Stimulated activated naive CD8-positive, alpha-beta T cell treated with anti-CD3 and anti-CD28 coated beads, Interleukin-15, amount 100 ng/mL, for 72 hours (primary cell): ENCODE results near the gene AMBRA1.
"Not testable (repeated sequence)": the region's sequence is repeated elsewhere in the genome, so short reads cannot be mapped to it uniquely, and the experiment has no call there.

Source experiments
- ATAC-seq: fragments of 150-1000 bp; cut with Tn5 transposase; 2 replicates; pipeline ENCODE4 v1.10.0; 2021; ENCODE audit warnings: mild to moderate bottlenecking, moderate library complexity
- DNase-seq, 2 donors: peaks; one replicate each; pipeline ENCODE4 v3.0.0; 2021 to 2022
- H3K27ac Mint-ChIP-seq, 2 donors: one replicate each; pipeline ENCODE4 v1.8.0; 2022; ENCODE audit warnings: mild to moderate bottlenecking in 2 of 2, mixed read lengths in 2 of 2, moderate library complexity in 2 of 2
- H3K27me3 Mint-ChIP-seq: one replicate; pipeline ENCODE4 v1.8.0; 2022; ENCODE audit warnings: mixed read lengths
- H3K4me1 Mint-ChIP-seq: one replicate; pipeline ENCODE4 v1.8.0; 2022; ENCODE audit warnings: mild to moderate bottlenecking, mixed read lengths
- H3K4me3 Mint-ChIP-seq, 2 donors: one replicate each; pipeline ENCODE4 v1.8.0; 2022; ENCODE audit warnings: mild to moderate bottlenecking in 2 of 2, mixed read lengths in 2 of 2, moderate library complexity in 1 of 2
- H3K9me3 Mint-ChIP-seq, 2 donors: one replicate each; pipeline ENCODE4 v1.8.0; 2022; ENCODE audit warnings: mixed read lengths in 2 of 2

AMBRA1 gene

DNA sequence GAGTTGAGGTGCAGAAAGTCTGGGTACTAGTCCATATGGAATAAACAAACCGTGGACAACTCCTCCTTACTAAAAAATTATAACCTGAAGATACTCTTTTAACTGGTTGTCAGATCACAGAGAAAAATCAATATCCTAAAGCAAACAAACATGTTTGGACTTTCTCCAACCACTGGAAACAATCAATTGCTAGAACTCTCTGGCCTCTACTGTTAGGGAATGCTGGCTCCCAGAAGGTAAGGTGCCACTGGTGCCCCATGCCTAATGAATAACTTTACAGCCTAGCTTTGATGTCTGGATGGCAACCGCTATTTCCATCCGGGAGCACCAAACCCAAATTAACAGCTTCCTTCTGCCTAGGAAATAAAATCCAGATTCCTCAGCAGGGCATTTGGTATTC, 74.5 kb downstream of the AMBRA1 start:
- Mint-ChIP-seq H3K27me3 (no peaks in the 10 kb centered on the region), H3K9me3 (no peaks in the 10 kb centered on the region), H3K4me1 (peaks cover 8% of the 10 kb centered on the region), H3K4me3 (no peak overlapping the region), H3K27ac (no peak overlapping the region)
- ATAC-seq = no peak
- DNase-seq = no peak

DNA sequence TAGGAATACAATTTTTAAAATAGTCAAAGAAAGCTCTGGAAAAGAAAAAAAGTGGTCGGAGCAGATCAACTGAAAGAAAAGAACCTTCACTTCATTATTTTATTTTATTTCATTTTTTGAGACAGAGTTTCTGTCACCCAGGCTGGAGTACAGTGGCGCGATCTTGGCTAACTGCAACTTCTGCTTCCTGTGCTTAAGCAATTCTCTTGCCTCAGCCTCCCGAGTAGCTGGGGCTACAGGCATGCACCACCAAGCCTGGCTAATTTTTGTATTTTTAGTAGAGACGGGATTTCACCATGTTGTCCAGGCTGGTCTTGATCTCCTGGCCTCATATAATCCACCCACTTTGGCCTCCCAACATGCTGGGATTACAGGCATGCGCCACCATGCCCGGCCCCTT, 74.9 kb downstream of the AMBRA1 start:
- H3K9me3 Mint-ChIP-seq, H3K4me3 Mint-ChIP-seq, H3K27me3 Mint-ChIP-seq, DNase-seq, H3K4me1 Mint-ChIP-seq, ATAC-seq, H3K27ac Mint-ChIP-seq: not testable (repeated sequence)

DNA sequence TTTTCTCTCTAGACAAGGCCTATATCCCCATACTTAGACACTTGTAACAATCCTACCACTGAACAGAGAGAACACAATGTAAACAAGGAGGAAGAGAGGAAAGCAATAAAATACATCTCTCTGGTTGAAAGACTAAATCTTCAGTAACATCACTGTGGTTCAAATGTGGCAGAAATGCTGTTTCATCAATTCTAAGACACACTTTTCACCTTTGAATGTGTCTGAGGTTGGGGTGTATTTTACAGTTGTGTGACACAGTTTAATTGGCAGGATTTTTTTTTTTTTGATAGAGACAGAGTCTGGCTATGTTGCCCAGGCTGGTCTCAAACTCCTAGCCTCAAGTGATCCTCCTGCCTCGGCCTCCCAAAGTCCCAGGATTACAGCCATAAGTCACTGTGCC, 79.5 kb downstream of the AMBRA1 start:
- peak overlapping the region; percentile 6 to 45 for H3K27ac Mint-ChIP-seq
- ATAC-seq (no peak), DNase-seq (no peak)
- H3K4me1 Mint-ChIP-seq = peaks cover 8% of the 10 kb centered on the region
- H3K4me3 Mint-ChIP-seq = no peak overlapping the region
- no peaks in the 10 kb centered on the region for H3K9me3 Mint-ChIP-seq
- no peaks in the 10 kb centered on the region for H3K27me3 Mint-ChIP-seq

DNA sequence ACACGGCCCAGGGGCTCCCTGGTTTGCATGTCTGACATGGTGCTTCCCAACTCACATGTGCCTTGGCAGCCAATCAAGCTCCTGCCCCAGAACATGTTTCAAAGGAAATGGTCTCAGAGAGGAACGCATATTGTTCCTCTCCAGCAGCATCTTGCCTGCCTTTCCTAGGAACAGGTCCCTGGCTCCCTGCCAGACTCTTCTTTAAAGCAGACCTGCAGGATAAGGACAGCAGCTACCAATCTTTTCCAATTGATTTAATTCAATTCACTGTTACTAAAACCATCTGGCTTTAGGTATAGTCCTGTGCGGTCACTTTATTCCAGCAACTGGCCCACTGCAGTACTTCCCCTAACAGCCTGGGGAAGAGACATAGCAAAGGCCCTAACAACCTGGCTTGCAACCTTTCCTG, 79.9 kb downstream of the AMBRA1 start:
- no peak for DNase-seq
- H3K4me3 Mint-ChIP-seq = no peak overlapping the region
- no peaks in the 10 kb centered on the region for H3K27me3 Mint-ChIP-seq
- H3K4me1 Mint-ChIP-seq = peaks cover 8% of the 10 kb centered on the region
- H3K27ac Mint-ChIP-seq = peak overlapping the region; percentile 6 to 45
- no peak for ATAC-seq
- H3K9me3 Mint-ChIP-seq = no peaks in the 10 kb centered on the region

DNA sequence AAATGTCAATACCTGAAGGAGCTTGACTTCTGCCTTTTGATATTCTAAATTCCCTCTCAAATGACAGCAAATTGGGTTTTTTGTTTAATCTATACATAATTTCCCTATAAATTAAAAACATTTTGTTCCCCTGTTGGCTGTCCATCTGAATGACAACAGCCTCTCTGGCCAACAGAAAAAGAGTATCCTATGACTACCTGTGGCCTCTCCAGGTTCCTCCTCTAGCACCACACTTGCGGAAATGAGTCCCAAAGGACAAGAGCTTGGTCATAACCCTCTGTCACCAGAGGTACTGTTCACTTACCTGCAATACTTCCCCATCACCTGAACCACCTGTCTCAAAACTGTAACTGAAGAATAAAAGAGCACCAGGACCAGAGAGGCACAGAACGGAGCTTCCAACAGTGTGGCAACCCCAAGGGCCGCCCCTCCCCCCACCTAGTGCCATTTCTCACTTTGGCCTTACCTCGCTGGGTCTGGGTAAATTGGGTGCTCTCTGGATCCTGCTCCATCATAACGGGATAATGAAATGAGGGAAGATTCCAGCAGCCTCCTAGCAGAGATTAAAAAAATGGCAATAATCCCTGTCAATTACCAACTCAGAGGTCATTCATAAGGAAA, 81.5 kb downstream of the AMBRA1 start:
- DNase-seq (no peak), ATAC-seq (no peak)
- peaks cover 8% of the 10 kb centered on the region for H3K4me1 Mint-ChIP-seq
- H3K27me3 Mint-ChIP-seq = no peaks in the 10 kb centered on the region
- H3K27ac Mint-ChIP-seq = no peak overlapping the region
- H3K4me3 Mint-ChIP-seq = no peak overlapping the region
- no peaks in the 10 kb centered on the region for H3K9me3 Mint-ChIP-seq

DNA sequence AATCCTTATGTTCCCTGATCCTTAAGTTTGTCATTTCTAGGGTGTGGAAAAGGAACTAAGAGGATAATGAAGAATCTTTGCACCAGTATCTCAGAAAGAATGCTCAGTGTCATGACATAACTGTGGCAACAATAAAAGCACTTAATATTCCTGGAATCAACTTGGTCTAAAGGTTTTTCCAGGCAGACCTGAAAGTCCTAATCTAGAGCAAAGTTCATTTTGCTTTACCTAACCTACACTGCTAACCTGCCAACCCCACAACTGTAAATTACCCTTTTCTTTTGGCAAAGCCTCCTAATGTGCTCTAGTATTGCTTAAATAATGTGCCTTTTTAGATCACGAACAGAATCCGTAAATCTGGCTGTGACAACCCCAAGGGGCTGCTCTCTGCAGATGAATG, 82.5 kb downstream of the AMBRA1 start:
- Mint-ChIP-seq H3K27me3 (no peaks in the 10 kb centered on the region), H3K27ac (no peak overlapping the region), H3K4me3 (no peak overlapping the region), H3K4me1 (peaks cover 11% of the 10 kb centered on the region), H3K9me3 (no peaks in the 10 kb centered on the region)
- no peak for DNase-seq
- ATAC-seq = no peak

DNA sequence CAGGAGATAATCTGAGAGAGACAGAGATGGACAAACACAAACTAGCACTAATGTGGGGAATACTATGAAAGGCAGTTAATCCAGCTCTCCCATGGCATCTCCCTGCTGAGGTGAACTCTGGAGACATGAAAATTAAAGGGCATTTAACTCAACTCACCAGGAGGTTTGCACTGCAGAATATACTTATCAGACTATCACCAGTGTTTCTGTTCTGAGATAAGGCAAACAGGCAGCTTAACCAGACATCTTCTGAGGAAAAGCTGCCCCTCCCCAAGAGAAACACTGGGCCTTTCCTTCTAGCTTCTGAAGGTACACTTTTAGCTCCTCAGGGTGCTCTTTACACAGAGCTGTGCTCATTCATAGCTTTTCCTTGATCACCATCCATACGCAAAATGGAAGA, 85.5 kb downstream of the AMBRA1 start:
- DNase-seq (no peak), ATAC-seq (no peak)
- peaks cover 30% of the 10 kb centered on the region for H3K4me1 Mint-ChIP-seq
- H3K4me3 Mint-ChIP-seq = no peak overlapping the region
- no peak overlapping the region for H3K27ac Mint-ChIP-seq
- no peaks in the 10 kb centered on the region for H3K9me3 Mint-ChIP-seq
- H3K27me3 Mint-ChIP-seq = no peaks in the 10 kb centered on the region

DNA sequence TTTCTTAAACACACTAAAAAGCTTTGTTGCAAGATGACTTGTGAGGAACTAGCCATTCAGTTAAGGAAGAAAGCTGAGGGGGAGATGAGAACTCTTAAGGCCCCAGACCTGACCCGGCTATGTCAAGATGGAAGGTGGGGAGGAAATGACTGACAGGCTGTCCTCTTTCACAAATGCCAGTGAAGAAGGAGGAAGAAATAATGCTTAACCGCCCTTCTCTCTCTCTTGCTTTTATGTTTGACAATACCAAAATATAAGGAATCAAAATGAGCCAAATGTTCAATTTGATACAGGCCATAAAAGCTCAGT, 87.4 kb downstream of the AMBRA1 start:
- Mint-ChIP-seq H3K27me3 (no peaks in the 10 kb centered on the region), H3K4me1 (peaks cover 26% of the 10 kb centered on the region), H3K4me3 (no peak overlapping the region), H3K27ac (peak overlapping the region; percentile 55), H3K9me3 (no peaks in the 10 kb centered on the region)
- DNase-seq (no peak), ATAC-seq (no peak)

DNA sequence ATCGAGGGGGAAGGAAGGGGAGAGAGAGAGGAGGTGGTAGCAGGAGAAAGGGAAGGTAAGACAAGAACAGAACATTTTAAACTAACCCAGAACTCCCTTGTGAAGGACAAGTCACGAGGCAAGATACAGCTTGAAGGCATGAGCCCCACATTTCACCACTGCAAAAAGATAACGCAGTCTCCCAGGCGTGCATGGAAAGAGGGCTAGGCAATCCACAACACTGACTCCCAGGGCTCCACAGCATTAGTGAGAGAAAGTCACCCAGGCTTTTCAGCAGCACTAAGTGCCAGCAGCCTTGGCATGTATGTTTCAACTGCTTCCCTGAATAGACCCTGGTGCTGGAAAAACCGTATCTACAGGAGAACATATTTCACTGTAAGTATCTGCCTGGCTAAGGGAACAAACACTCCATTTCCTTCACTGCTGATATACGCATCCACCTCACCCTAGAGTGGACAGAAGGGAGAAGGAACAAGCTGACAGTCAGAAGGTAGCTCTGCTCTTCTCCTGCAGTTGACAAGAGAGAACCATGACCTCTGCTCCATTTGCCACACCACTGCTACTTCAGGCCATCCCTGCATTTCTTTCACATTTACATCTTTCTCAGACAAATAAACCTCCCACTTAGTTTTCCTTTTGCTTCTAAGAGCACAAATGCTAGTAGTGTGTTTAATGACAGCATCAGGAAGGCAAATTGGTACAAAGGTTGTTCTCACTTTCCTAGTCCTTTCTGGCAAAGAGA, 87.9 kb downstream of the AMBRA1 start:
- Mint-ChIP-seq H3K27ac (peak overlapping the region; percentile 55), H3K4me3 (no peak overlapping the region), H3K27me3 (no peaks in the 10 kb centered on the region), H3K4me1 (peaks cover 22% of the 10 kb centered on the region), H3K9me3 (no peaks in the 10 kb centered on the region)
- DNase-seq (no peak), ATAC-seq (no peak)

DNA sequence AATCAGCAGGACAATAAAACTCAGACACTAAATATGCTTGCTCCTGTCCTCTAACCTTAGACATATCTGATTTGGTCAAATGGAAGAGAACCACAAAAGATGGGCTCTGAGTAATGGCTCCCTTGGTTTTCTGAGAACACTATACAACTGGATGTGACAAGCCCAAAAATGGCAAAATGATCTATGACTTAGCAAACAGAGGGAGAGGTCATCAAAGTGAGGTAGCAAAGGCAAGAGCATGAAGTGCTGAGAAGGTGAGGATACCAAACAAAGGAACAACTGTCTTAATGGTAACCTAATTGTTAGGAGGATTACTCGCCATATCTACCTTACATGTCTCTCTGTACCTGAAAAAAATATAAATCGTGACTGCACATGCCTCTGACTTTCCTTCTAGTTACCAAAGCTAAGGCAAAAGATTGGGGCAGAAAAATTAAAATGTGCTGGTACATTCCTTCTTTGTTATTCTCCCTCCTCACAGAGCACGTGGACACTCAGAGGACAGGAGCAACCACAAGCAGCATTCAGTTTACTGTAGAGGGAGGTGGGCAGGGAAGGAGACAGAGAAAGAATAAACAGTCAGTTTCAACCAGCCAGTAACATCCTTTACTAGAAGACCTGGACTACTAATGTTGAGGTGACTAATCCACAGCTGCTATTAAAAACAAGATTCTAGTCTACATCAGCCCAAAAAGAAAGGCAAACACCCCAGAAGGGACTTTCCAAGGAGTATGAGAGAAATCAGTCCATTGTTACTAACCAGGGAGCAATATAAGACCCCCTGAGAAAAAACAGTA, 88.8 kb downstream of the AMBRA1 start:
- H3K27ac Mint-ChIP-seq = peak overlapping the region in 1 of 2 donors; percentile 34
- ATAC-seq = peak; percentile 92

DNA sequence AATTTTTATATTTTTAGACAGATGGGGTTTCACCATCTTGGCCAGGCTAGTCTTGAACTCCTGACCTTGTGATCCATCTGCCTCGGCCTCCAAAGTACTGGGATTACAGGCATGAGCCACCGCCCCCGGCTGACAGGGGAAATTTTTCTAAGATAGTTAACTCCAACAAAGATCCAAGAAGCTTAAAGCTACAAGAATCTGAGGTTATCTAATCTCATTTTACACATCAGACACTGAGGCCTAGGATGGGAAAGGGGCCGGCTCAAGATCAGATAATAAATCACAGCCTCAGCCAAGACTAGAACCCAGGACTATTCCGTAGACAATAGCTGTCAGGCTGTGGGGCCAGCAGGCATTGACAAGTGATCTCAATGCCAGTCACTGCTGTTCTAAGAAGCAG, 94.0 kb downstream of the AMBRA1 start:
- no peaks in the 10 kb centered on the region for H3K9me3 Mint-ChIP-seq
- peaks cover 3% of the 10 kb centered on the region for H3K4me1 Mint-ChIP-seq
- ATAC-seq (no peak), DNase-seq (no peak)
- H3K4me3 Mint-ChIP-seq = no peak overlapping the region
- peak overlapping the region in 1 of 2 donors; percentile 43 for H3K27ac Mint-ChIP-seq
- H3K27me3 Mint-ChIP-seq = no peaks in the 10 kb centered on the region

More for the DNA sequence above, 88.8 kb downstream of the AMBRA1 start:
- Mint-ChIP-seq H3K4me3 (no peak overlapping the region), H3K27me3 (no peaks in the 10 kb centered on the region), H3K4me1 (peaks cover 22% of the 10 kb centered on the region), H3K9me3 (no peaks in the 10 kb centered on the region)
- DNase-seq = no peak

DNA sequence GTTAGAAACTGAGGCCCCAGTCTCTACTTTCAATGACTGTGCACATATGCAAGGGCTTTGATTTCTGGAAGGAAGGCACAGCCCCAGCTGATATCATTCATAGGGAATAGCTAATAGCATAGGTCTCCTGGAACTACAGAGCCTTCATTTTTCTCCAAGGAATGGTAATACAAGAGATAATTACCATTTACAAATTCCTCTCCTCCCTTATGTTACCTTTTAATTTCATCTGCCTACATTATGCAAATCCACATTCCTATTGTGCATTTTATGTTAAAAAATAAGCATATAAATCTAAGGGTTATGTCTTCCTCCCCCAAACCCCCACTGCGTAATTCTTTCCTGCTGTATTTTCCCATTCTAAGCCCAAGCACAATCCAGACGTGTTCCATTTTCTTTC, 94.9 kb downstream of the AMBRA1 start:
- no peak overlapping the region for H3K4me3 Mint-ChIP-seq
- ATAC-seq = no peak
- H3K27ac Mint-ChIP-seq = no peak overlapping the region
- no peaks in the 10 kb centered on the region for H3K9me3 Mint-ChIP-seq
- no peaks in the 10 kb centered on the region for H3K27me3 Mint-ChIP-seq
- H3K4me1 Mint-ChIP-seq = no peaks in the 10 kb centered on the region
- DNase-seq = no peak

DNA sequence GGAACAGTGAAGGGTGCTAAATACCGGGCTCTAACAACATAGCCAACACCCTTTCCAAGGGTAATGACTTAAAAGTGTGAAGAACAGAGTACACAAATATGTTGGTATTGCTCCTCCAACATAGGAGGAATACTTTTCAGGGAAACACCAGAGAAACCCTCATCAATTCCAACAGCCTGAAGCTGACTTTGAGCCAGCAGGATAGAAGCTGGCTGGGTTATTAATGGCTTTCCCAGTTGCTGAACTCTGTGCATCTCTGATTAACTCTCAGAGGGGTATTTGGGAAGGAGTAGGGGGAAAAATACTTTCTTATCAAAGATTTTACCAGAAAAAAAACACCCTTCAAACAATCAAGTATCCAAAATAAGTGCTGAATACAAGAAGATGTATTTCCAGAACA, 95.6 kb downstream of the AMBRA1 start:
- Mint-ChIP-seq H3K27me3 (no peaks in the 10 kb centered on the region), H3K9me3 (no peaks in the 10 kb centered on the region), H3K4me3 (no peak overlapping the region), H3K4me1 (no peaks in the 10 kb centered on the region), H3K27ac (no peak overlapping the region)
- ATAC-seq (no peak), DNase-seq (no peak)

DNA sequence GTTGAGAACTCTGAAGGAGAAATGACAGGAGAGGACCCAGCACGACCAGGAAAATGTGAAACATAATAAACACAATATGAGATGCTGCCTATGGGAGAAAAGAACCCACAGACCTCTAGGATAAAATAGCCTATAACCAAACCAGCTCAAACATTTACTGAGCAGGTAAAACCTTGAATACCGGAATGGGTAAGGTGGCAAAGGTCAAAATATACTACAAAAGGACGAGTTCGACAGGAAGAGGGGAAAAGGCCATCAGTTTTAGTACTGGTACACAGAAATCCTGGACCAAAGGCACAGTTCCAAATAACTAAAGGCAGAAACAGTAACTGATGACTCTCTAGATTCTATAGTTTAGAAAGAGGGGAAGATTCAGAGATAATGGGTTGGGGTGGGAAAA, 96.3 kb downstream of the AMBRA1 start:
- Mint-ChIP-seq H3K4me1 (no peaks in the 10 kb centered on the region), H3K4me3 (no peak overlapping the region), H3K27ac (no peak overlapping the region), H3K27me3 (no peaks in the 10 kb centered on the region), H3K9me3 (no peaks in the 10 kb centered on the region)
- DNase-seq (no peak), ATAC-seq (no peak)

DNA sequence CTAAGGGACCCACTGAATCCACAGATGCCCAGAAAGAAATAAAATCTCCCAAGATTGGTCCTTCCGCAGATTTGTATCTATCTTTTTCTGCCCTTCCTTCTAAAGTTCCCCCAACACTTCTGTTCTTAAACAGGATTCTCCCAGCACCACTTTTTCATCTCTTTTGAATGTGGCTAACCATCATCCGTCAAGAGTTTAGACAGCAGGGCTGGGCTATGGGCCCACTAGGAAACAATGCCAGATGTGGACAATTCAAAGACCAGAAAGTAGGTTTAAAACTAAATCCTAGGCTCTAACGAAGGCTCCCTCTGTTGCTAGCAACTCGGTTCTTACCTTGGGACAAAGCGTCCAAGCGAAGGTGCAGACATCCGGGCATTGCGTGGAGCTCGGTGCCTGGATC, 100.0 kb downstream of the AMBRA1 start:
- ATAC-seq (no peak), DNase-seq (no peak)
- H3K4me1 Mint-ChIP-seq = peaks cover 6% of the 10 kb centered on the region
- H3K4me3 Mint-ChIP-seq = no peak overlapping the region
- H3K27me3 Mint-ChIP-seq = no peaks in the 10 kb centered on the region
- no peaks in the 10 kb centered on the region for H3K9me3 Mint-ChIP-seq
- no peak overlapping the region for H3K27ac Mint-ChIP-seq

DNA sequence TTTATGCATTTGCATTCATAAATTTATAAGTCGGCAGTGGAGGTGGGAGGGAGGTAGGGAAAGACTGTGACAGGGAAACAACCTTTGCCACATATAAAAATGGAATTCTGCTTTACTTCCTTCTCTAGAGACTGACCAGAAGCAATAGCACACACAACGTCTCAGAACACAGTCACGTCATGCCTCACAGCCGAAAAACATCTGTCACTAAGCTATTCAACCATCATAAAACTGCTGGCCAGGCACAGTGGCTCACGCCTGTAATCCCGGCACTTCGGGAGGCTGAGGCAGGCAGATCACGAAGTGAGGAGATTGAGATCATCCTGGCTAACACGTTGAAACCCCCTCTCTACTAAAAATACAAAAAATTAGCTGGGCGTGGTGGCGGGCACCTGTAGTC, 101.3 kb downstream of the AMBRA1 start:
- Mint-ChIP-seq H3K4me3 (no peak overlapping the region), H3K27ac (no peak overlapping the region), H3K9me3 (no peaks in the 10 kb centered on the region), H3K4me1 (peaks cover 6% of the 10 kb centered on the region), H3K27me3 (no peaks in the 10 kb centered on the region)
- DNase-seq = no peak
- ATAC-seq = no peak
